K562 (cell line): Measurements from ENCODE around the gene CCSER1. TPM values are rescaled to one million over a fixed set of nuclear protein-coding genes. Genes with fewer than 3 reads are reported as not detected.
"Not testable (repeated sequence)": the region's sequence is repeated elsewhere in the genome, so short reads cannot be mapped to it uniquely, and the experiment has no call there.

Experiments
- ATAC-seq: fragments of 200-7000 bp; cut with Tn5 transposase; 3 replicates; pipeline ENCODE4 v1.9.1; 2020; ENCODE audit warnings: moderate library complexity
- BruUV-seq: library from RNA; stranded (reverse); fragments of 400-500 nt; replicated peaks from 2 replicates; lab custom pipeline; 2021; lab: Mats Ljungman, UMichigan
- CTCF ChIA-PET: fragments of 300-600 bp; formaldehyde crosslinking; extraction: SDS; loops from one replicate; lab custom pipeline; 2021; ENCODE audit warnings: low intra/inter-chr PET ratio; lab: Yijun Ruan, JAX
- POLR2A ChIA-PET: fragments of 300-600, 350-650 bp; sonication (Branson Sonifier 250); formaldehyde crosslinking; extraction: SDS; loops from one replicate; lab custom pipeline; 2021; ENCODE audit warnings: antibody characterized with exemption, inconsistent platforms; lab: Yijun Ruan, JAX
- DNase-seq, 4 experiments: peaks; one replicate each; pipeline versions ENCODE4 v3.0.0 to v3.0.0-alpha.2; 2011 to 2018; ENCODE audit warnings: low spot score in 3 of 4, mixed read lengths in 3 of 4; ENCODE audit errors: extremely low read depth in 1 of 4
- FAIRE-seq: peaks from 2 replicates; lab custom pipeline; 2011; peaks lifted over from hg19 to GRCh38; lab: Jason Lieb, UNC
- H2AFZ ChIP-seq: 2 replicates; pipeline ENCODE4 v1.6.0; 2011; ENCODE audit warnings: low read depth, low read length, control low read depth, inconsistent platforms
- H3K27ac ChIP-seq: fragments of 200-600 bp; 3 replicates; pipeline ENCODE4 v1.8.0; 2011; ENCODE audit warnings: low read depth, mild to moderate bottlenecking, control low read depth, inconsistent platforms, low read length, moderate library complexity, mixed read lengths; ENCODE audit errors: extremely low read depth
- H3K27me3 ChIP-seq, 2 experiments: fragments of 300-600 bp in 1 of 2; 2 replicates in 1 of 2; 3 replicates in 1 of 2; pipeline versions ENCODE4 v1.6.0 to v1.8.0; 2011; ENCODE audit warnings: inconsistent platforms in 2 of 2, low read length in 2 of 2, mild to moderate bottlenecking in 1 of 2, mixed read lengths in 1 of 2, moderate library complexity in 1 of 2; ENCODE audit not compliant: control insufficient read depth in 2 of 2, insufficient read depth in 2 of 2
- H3K36me3 ChIP-seq: fragments of 300-600 bp; 3 replicates; pipeline ENCODE4 v1.8.0; 2011; ENCODE audit warnings: mild to moderate bottlenecking, low read length, inconsistent platforms; ENCODE audit not compliant: control insufficient read depth, insufficient read depth
- H3K4me1 ChIP-seq, 2 experiments: fragments of 200-600 bp in 1 of 2; replicated peaks in 1 of 2; 2 replicates in 1 of 2; 3 replicates in 1 of 2; pipeline versions ENCODE4 v1.5.1 to v1.8.0; 2011; ENCODE audit warnings: inconsistent platforms in 2 of 2, low read length in 2 of 2, mild to moderate bottlenecking in 1 of 2, mixed read lengths in 1 of 2, moderate library complexity in 1 of 2; ENCODE audit not compliant: control insufficient read depth in 2 of 2, insufficient read depth in 2 of 2
- H3K4me2 ChIP-seq: 2 replicates; pipeline ENCODE4 v1.6.1; 2011; ENCODE audit warnings: low read length, control low read depth, inconsistent platforms, mixed read lengths; ENCODE audit not compliant: insufficient read depth
- H3K4me3 ChIP-seq: fragments of 200-600 bp; sonication (generic), shearing (Covaris generic); 2 replicates; pipeline ENCODE4 v1.5.1; 2016; ENCODE audit warnings: control low read depth, inconsistent platforms
- H3K79me2 ChIP-seq: fragments of 200-600 bp; 3 replicates; pipeline ENCODE4 v1.8.0; 2011; ENCODE audit warnings: low read length, inconsistent platforms; ENCODE audit not compliant: control insufficient read depth, insufficient read depth
- H3K9ac ChIP-seq, 2 experiments: 2 replicates each; pipeline versions ENCODE4 v1.6.0 to v1.6.1; 2011; ENCODE audit warnings: low read depth in 2 of 2, low read length in 2 of 2, control low read depth in 1 of 2, inconsistent platforms in 1 of 2, mild to moderate bottlenecking in 1 of 2, mixed read lengths in 1 of 2; ENCODE audit not compliant: insufficient read depth in 1 of 2
- H3K9me1 ChIP-seq: one replicate; pipeline ENCODE4 v1.6.0; 2011; ENCODE audit warnings: inconsistent platforms, mild to moderate bottlenecking, low read length, moderate library complexity; ENCODE audit not compliant: control insufficient read depth, insufficient read depth
- H3K9me3 ChIP-seq: replicated peaks from 2 replicates; pipeline ENCODE4 v1.5.1; 2011; ENCODE audit warnings: low read depth, low read length, inconsistent platforms; ENCODE audit not compliant: control insufficient read depth, insufficient read depth
- H4K20me1 ChIP-seq: replicated peaks from 2 replicates; pipeline ENCODE4 v1.6.1; 2011; ENCODE audit warnings: low read length, inconsistent platforms, mixed read lengths; ENCODE audit not compliant: control insufficient read depth, insufficient read depth
- ATF7 ChIP-seq: fragments of 450-650 bp; IDR thresholded peaks from 2 replicates; pipeline ENCODE4 v1.7.1; 2014; ENCODE audit warnings: mild to moderate bottlenecking, moderate library complexity
- BCL6 ChIP-seq: fragments of 250-450 bp; sonication (Bioruptor Pico); IDR thresholded peaks from 2 replicates; pipeline ENCODE4 v1.4.0; 2020
- C11orf30 ChIP-seq: fragments of 450-650 bp; IDR thresholded peaks from 2 replicates; pipeline ENCODE4 v1.6.1; 2016; ENCODE audit warnings: low read depth, mild to moderate bottlenecking
- CHD2 ChIP-seq: IDR thresholded peaks from 2 replicates; pipeline ENCODE4 v1.6.1; 2011; ENCODE audit warnings: low read depth, low read length
- E2F3 ChIP-seq: fragments of 250-450 bp; sonication (Bioruptor Pico); IDR thresholded peaks from 2 replicates; pipeline ENCODE4 v1.4.0; 2020; ENCODE audit warnings: mild to moderate bottlenecking
- FUS ChIP-seq: fragments of 200-400 bp; formaldehyde crosslinking; optimal IDR thresholded peaks from 2 replicates; pipeline ENCODE3; 2017; ENCODE audit warnings: low read depth, low read length
- HNRNPK ChIP-seq: fragments of 200-400 bp; formaldehyde crosslinking; IDR thresholded peaks from one replicate; pipeline ENCODE4 v1.6.1; 2018; ENCODE audit warnings: mild to moderate bottlenecking, low read depth, low read length; ENCODE audit not compliant: poor library complexity, severe bottlenecking
- NKRF ChIP-seq: fragments of 450-650 bp; IDR thresholded peaks from 2 replicates; pipeline ENCODE4 v1.6.1; 2016; ENCODE audit warnings: borderline replicate concordance
- RBFOX2 ChIP-seq: fragments of 200-400 bp; formaldehyde crosslinking; IDR thresholded peaks from 2 replicates; pipeline ENCODE4 v1.6.1; 2017; ENCODE audit warnings: low read depth, mild to moderate bottlenecking, low read length, moderate library complexity
- RBM14 ChIP-seq: fragments of 200-400 bp; formaldehyde crosslinking; IDR thresholded peaks from 2 replicates; pipeline ENCODE4 v1.6.1; 2018; ENCODE audit warnings: low read depth, mild to moderate bottlenecking, low read length, moderate library complexity, borderline replicate concordance; ENCODE audit not compliant: insufficient read depth
- SMARCB1 ChIP-seq: IDR thresholded peaks from 2 replicates; pipeline ENCODE4 v1.6.1; 2011; ENCODE audit warnings: improper control_type of control experiment, low read depth; ENCODE audit not compliant: insufficient read length
- SMC3 ChIP-seq: conservative IDR thresholded peaks from 2 replicates; pipeline ENCODE4 v1.6.1; 2011; ENCODE audit warnings: low read depth, low read length, improper control_type of control experiment; ENCODE audit not compliant: insufficient read depth
- TSC22D4 ChIP-seq: fragments of 450-650 bp; IDR thresholded peaks from 2 replicates; pipeline ENCODE4 v1.6.1; 2016; ENCODE audit warnings: missing genetic modification characterization, missing biosample characterization, control low read depth
- ZC3H4 ChIP-seq: sonication (generic); formaldehyde crosslinking; IDR thresholded peaks from 2 replicates; pipeline ENCODE4 v1.9.0; 2021; ENCODE audit warnings: missing genetic modification reagents, borderline replicate concordance
- ZNF232 ChIP-seq: sonication (generic); formaldehyde crosslinking; IDR thresholded peaks from 2 replicates; pipeline ENCODE4 v1.8.0; 2022; ENCODE audit warnings: mild to moderate bottlenecking, missing genetic modification reagents
- WGBS: fragments of 100-300 bp; shearing (Covaris generic); methylation state at CpG from one replicate; pipeline ENCODE4 v1.1.6; 2016; ENCODE audit warnings: low coverage, mixed read lengths; ENCODE audit not compliant: insufficient coverage; ENCODE audit errors: missing lambda C conversion rate; 5-methylcytosine and 5-hydroxymethylcytosine counted together
- in situ Hi-C: fragments of 300-500 bp; cut with MboI; formaldehyde crosslinking; loops from 4 replicates; pipeline ENCODE4 v1.15.0; 2018; ENCODE audit warnings: inconsistent platforms, mixed read lengths
- intact Hi-C: fragments of 100-400 bp; cut with micrococcal nuclease; formaldehyde crosslinking; loops from 2 replicates; pipeline ENCODE4 v1.14.2; 2022
- polyA plus RNA-seq, 8 experiments: library from polyadenylated mRNA; depleted of rRNA in 4 of 8; stranded (reverse) in 5 of 8; unstranded in 3 of 8; fragments of >200 nt; fragmentation: Nextera tagmentation in 2 of 8; fragmentation: Illumina TruSeq in 1 of 8; extraction: Ambion mirVana in 2 of 8; extraction: Trizol in 1 of 8; gene quantifications; 2 replicates each; pipeline versions ENCODE4 v1.2.1 to v1.2.3, GENCODE V29; 2011 to 2014; ENCODE audit warnings: inconsistent platforms in 1 of 8, missing spikeins in 1 of 8
- total RNA-seq, 7 experiments: library from RNA; depleted of rRNA in 6 of 7; stranded (reverse); fragments of >200 nt in 6 of 7; fragmentation: Illumina TruSeq in 2 of 7; extraction: Trizol in 2 of 7; gene quantifications; 2 replicates each; pipeline versions ENCODE4 v1.2.1 to v1.2.3, GENCODE V29; 2011 to 2021; ENCODE audit warnings: low replicate concordance in 1 of 7

CCSER1 gene
- total and polyA plus RNA-seq, 9 of the 15 experiments (the other 6 are each of a cell fraction or from before 2014, with no cell fraction given) = not detected

GRCh38 chr4:91326167-91326566 lies 1199.0 kb downstream of the CCSER1 start:
- DNase-seq, H4K20me1 ChIP-seq, H3K4me3 ChIP-seq, H3K4me1 ChIP-seq, H3K4me2 ChIP-seq, FAIRE-seq, in situ Hi-C loops, H2AFZ ChIP-seq, H3K27me3 ChIP-seq, ATAC-seq, H3K9me1 ChIP-seq, H3K27ac ChIP-seq, H3K36me3 ChIP-seq, H3K9ac ChIP-seq, intact Hi-C loops, BruUV-seq, H3K9me3 ChIP-seq, H3K79me2 ChIP-seq: not testable (repeated sequence)
- WGBS = 0% methylated on average over 2 of the region's 2 CpGs
- ChIA-PET CTCF (interaction anchor here (0.7 kb wide), 1 partner anchor 16 kb away, joined by 3 read pairs; no protein-coding TSS in a partner anchor), POLR2A (interaction anchor here (0.6 kb wide), 1 partner anchor 134 kb away, joined by 3 read pairs; no protein-coding TSS in a partner anchor)

DNA sequence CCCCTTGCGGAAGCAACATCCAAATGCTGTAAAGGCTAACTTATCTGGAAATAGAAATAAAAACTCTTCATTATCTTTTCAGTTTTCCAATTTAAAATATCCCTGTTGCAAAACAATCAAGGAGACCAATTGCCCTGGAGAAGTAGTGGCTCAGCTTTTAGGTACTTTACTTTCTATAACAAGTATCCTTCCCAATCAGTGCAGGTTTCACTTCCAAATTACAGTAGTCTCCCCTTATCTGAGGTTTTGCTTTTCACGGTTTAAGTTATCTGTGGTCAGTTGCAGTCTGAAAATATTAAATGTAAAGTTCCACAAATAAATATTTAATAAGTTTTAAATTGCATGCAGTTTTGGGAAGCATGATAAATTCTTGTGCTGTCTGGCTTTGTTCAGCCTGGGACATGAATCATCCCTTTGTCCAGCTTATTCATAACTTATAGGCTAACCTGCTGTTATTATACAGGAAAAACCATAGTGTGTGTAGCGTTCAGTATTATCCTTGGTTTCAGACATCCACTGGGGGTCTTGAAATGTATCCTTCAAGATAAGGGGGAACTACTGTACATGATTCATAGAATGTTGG lies 1203.5 kb downstream of the CCSER1 start:
- POLR2A ChIA-PET = no interaction called here
- no peak for TF ChIP-seq SMC3
- TF ChIP-seq BCL6 (CRISPR knock-in tag) = no peak
- no peak for TF ChIP-seq ZC3H4
- no peak for TF ChIP-seq TSC22D4 (tag)
- no peak for TF ChIP-seq CHD2
- no peak for TF ChIP-seq E2F3 (CRISPR knock-in tag)
- no peak for TF ChIP-seq ZNF232 (CRISPR knock-in tag)
- TF ChIP-seq ATF7 = no peak
- no peak for TF ChIP-seq NKRF
- TF ChIP-seq SMARCB1 = no peak
- no peak for TF ChIP-seq C11orf30
- TF ChIP-seq RBM14 = no peak
- no peak for TF ChIP-seq RBFOX2
- TF ChIP-seq HNRNPK = no peak
- no peak for TF ChIP-seq FUS
- TF ChIP-seq, all 486 proteins: peak for 0
- Histone ChIP-seq H3K9me3 (no peaks in the 10 kb centered on the region; the same call in 1 of the 2 replicates), H3K36me3 (no peaks in the 10 kb centered on the region), H3K27ac (no peak overlapping the region), H4K20me1 (no peaks in the 10 kb centered on the region), H3K4me1 (no peaks in the 10 kb centered on the region), H2AFZ (no peak overlapping the region), H3K79me2 (no peaks in the 10 kb centered on the region), H3K9me1 (no peaks in the 10 kb centered on the region), H3K27me3 (no peaks in the 10 kb centered on the region), H3K4me3 (no peak overlapping the region), H3K9ac (no peak overlapping the region), H3K4me2 (no peak overlapping the region)
- FAIRE-seq (no peak), DNase-seq (no peak), ATAC-seq (no peak)
- 4% methylated on average over 3 of the region's 3 CpGs for WGBS
- intact Hi-C loops = no loop called here
- CTCF ChIA-PET = no interaction called here
- no TSS peak for BruUV-seq
- in situ Hi-C loops = no loop called here
